ENCODE data around the gene CCDC88B.

Gene CCDC88B

DNA sequence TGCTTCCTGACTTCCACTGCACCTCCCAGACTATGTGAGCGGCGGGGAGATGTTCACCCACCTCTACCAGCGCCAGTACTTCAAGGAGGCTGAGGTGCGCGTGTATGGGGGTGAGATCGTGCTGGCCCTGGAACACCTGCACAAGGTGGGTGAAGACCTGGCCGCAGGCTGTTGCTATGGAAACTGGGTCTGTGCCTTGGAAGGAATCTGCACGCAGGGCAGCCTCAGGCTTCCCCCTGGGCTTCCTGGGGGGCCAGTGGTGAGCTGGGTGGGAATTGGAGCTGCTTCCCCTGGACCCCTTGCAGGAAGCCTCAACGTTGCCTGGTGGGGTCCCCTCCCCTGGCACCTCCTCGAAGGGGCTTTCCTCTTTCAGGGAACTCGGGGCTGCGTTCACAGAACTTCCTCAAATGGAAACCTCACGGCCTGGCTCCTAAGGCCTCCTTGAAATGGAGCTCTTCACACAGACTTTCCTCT, 20.5 kb downstream of the CCDC88B start:
- DNase-seq = no peak

DNA sequence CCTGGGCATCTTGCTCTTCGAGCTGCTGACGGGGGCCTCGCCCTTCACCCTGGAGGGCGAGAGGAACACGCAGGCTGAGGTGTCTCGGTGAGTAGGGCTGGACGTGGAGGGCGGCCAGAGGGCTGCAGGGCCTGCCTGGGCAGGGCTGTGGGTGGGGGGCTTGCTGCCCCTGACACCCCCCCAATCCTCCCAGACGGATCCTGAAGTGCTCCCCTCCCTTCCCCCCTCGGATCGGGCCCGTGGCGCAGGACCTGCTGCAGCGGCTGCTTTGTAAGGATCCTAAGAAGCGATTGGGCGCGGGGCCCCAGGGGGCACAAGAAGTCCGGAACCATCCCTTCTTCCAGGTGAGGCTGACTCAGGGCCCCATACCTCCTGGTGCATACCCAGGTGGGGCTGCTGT, 21.7 kb downstream of the CCDC88B start:
- DNase-seq = no peak

DNA sequence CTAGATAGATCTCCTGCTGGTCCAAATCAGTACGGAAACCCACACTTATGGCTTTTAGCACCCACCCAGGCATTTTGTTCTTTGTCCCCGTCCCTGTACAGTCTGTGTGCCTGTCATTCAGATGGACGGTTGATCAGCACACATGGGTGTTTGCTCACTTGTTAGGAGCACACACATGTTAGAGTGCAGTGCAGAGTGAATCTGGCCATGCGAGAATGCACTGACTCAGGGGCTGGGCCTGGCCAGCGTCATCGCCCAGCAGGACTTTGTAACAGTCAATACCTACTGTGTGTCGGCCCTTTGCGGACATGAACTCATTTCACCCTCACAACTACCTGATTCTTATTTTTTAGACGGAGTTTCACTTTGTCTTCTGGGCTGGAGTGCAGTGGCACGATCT, 22.3 kb downstream of the CCDC88B start:
- no peak for DNase-seq

- DNase-seq = no peak
These were observed 24.4 kb downstream of the CCDC88B start for GRCh38 chr11:64364435-64364834.

- no peak for DNase-seq
These were observed 24.9 kb downstream of the CCDC88B start for GRCh38 chr11:64364911-64365310.

GRCh38 chr11:64366751-64367150, 26.7 kb downstream of the CCDC88B start:
- DNase-seq = no peak

DNA sequence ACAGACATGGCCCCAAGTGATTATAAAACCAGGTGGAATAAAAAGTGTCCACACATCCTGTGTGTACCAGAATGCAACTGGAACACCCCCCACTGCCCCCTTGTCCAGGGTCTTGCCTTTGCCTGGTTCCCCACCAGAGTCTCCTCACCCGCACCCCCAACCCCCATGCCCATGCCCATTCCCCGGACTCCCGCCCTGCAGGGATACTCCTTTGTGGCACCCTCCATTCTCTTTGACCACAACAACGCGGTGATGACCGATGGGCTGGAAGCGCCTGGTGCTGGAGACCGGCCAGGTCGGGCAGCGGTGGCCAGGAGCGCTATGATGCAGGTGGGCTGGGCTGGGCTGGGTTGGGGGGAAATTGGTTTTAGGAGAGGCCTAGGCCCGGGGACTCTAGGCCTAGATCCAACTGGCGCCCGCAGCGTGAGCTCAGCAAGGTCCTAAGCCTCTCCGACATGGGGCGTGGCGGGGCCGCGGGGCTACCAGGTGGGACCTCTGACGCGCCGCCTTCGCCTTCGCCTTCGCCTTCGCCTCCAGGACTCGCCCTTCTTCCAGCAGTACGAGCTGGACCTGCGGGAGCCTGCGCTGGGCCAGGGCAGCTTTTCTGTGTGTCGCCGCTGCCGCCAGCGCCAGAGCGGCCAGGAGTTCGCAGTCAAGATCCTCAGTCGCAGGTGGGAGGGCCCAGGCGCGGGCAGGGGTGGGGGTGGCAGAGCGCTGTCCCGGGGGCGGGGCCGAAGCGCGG, 28.1 kb downstream of the CCDC88B start:
- DNase-seq = no peak

GRCh38 chr11:64368673-64369074, 28.7 kb downstream of the CCDC88B start:
- DNase-seq = no peak

DNA sequence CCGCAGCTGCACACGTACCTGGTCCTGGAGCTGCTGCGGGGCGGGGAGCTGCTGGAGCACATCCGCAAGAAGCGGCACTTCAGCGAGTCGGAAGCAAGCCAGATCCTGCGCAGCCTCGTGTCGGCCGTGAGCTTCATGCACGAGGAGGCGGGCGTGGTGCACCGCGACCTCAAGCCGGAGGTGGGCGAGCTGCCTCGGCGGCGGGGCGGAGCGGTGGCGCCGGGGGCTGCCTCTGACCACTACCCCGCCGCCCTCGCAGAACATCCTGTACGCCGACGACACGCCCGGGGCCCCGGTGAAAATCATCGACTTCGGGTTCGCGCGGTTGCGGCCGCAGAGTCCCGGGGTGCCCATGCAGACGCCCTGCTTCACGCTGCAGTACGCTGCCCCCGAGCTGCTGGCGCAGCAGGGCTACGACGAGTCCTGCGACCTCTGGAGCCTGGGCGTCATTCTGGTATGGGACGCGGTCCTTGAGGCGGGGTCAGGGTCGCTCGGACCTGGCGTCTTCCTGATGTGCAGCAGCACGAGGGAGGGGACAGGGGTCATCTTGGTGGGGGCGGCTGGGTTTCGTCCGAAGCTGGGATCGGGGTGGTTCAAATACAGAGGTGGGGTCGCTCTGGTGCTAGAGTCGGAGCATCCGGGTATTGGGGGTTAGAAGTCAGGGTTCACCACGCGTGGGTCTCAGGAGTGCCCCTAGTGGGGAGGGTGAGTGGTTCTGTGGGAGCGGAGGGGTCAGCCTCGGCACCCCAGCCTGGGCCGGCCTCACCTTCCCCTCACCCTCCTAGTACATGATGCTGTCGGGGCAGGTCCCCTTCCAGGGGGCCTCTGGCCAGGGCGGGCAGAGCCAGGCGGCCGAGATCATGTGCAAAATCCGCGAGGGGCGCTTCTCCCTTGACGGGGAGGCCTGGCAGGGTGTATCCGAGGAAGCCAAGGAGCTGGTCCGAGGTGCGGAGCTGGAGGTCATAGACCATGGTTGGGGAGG, 29.7 kb downstream of the CCDC88B start:
- no peak for DNase-seq

- DNase-seq = no peak
These were observed 31.2 kb downstream of the CCDC88B start for GRCh38 chr11:64371201-64371600.

- DNase-seq = no peak
These were observed 32.0 kb downstream of the CCDC88B start for GRCh38 chr11:64372021-64372420.

GRCh38 chr11:64372802-64373597, 33.0 kb downstream of the CCDC88B start:
- DNase-seq = no peak

DNA sequence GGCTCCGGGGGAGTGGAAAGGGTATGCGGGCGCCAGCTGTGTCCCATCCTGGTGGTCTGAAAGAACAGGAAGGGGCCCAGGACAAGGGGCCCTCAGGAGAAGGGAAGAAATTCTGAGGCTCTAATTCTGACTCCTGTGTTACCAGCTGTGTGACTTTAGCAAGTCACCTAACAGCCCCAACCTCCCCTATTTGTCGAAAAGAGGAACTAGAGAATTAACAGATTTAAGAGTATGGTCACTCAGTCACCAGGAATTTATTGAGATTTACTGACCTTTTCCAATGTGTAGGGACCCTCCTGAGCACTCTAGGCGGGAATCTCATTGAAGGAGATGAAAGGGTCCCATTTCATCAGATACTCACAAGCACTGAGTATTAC, 33.6 kb downstream of the CCDC88B start:
- no peak for DNase-seq

- DNase-seq = no peak
These were observed 36.1 kb downstream of the CCDC88B start for GRCh38 chr11:64376071-64376470.

DNA sequence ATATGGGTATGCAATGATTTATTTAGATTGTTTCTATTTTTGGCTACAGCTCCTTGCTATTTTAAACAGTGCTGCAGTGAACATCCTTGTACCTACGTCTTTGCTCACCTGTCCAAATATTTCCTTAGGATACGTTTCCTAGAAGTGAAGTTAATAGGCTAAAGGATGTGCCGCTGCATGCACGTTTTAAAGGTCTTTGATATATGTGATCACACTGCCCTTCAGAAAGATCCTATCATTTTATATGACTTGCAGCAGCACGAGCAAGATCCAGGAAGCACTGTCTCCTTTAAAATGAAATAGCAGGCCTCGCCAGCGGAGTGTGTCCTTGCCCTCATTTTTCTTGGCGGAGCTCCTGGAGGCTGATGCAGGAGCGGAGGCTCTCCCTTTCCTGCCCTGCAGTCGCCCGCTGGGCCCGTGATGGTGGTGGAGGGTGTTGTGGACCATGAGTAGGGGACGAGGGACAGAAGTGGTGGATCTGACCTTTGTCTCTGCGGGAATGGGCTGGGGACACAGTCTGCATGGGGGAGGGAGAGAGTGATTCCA, 38.4 kb downstream of the CCDC88B start:
- DNase-seq = no peak

- DNase-seq = no peak
These were observed 39.2 kb downstream of the CCDC88B start for GRCh38 chr11:64379160-64379559.

GRCh38 chr11:64379817-64380709, 40.1 kb downstream of the CCDC88B start:
- no peak for DNase-seq

- no peak for DNase-seq
These were observed 41.3 kb downstream of the CCDC88B start for GRCh38 chr11:64381350-64381749.

DNA sequence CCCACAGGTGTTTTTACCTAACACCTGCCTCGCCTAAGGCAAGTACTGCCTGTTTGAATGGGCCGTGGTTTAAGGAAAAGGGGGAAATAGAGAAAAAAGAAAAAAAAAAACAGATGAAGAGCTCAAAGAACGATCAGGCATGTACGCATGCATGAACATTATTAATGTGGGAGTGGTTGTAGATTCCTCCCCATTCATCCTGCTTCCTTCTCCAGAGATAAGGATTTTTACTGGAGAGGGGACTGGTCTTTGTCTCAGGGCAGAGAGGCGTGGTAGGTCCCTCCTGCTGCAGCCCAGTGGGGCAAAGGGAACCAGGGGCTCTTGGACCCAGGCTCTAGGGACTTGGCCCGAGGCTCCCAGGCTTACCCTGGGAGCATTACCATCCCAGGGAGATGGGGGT, 42.0 kb downstream of the CCDC88B start:
- no peak for DNase-seq

- no peak for DNase-seq
These were observed 42.6 kb downstream of the CCDC88B start for GRCh38 chr11:64382586-64382985.

GRCh38 chr11:64383580-64383979, 43.6 kb downstream of the CCDC88B start:
- DNase-seq = no peak
